ENCODE measurements around the gene PUS7L.
A peak's percentile ranks its signal among the peaks of the same experiment; 100 is the strongest.
"Not testable (repeated sequence)": the region's sequence is repeated elsewhere in the genome, so short reads cannot be mapped to it uniquely, and the experiment has no call there.

The PUS7L gene, protein sequence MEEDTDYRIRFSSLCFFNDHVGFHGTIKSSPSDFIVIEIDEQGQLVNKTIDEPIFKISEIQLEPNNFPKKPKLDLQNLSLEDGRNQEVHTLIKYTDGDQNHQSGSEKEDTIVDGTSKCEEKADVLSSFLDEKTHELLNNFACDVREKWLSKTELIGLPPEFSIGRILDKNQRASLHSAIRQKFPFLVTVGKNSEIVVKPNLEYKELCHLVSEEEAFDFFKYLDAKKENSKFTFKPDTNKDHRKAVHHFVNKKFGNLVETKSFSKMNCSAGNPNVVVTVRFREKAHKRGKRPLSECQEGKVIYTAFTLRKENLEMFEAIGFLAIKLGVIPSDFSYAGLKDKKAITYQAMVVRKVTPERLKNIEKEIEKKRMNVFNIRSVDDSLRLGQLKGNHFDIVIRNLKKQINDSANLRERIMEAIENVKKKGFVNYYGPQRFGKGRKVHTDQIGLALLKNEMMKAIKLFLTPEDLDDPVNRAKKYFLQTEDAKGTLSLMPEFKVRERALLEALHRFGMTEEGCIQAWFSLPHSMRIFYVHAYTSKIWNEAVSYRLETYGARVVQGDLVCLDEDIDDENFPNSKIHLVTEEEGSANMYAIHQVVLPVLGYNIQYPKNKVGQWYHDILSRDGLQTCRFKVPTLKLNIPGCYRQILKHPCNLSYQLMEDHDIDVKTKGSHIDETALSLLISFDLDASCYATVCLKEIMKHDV

DNA sequence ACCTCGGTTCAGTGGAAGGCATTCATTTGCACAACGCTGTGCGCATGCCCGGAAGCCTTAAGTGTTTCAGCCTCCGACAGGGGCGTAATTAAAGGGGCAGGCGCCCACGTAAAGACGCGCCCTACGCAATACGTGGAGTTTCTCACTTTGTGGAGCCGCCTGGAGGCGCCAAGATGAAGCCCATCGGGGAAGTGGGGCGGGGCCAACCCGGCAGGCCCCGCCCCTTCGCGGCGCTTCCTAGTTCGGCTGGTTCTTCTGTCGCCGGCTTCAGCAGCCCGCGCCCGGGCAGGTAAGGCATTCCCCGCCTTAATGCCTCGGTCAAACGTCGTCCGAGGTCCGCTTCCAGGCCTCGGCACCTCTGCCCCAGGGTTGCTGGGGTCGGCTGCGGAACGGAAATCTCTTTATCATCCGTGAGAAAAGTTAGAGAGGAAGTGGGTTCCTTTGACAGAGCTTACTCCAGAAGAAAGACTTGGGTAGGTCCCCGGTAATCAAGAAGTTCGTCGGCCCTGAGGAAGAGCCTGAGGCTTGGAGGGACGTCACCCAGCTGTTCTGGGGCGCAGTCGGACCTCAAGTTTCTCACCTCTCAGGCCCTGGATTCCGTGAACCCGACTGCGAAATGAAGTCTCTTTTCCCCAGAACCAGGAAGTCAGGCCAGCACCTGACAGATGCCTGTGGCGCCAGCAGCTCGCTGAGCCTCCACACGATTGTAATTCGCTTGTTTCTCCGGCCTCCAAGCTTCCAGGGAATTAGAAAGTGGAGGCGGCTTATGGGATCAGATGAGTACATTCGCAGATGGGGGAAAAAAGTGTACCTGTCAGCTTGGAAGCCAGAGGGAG lies at the start of gene PUS7L, which contains the start of gene IRAK4:
Gene PUS7L, minus strand, starts transcription at position 63 of the 836 bp plus-strand sequence. CDS start 3,545 bp downstream, outside the sequence.
Gene IRAK4, plus strand, starts transcription at position 224 of the 836 bp plus-strand sequence. CDS start 9,161 bp downstream, outside the sequence.
- DNase-seq, result peak; percentile 96 to 98

DNA sequence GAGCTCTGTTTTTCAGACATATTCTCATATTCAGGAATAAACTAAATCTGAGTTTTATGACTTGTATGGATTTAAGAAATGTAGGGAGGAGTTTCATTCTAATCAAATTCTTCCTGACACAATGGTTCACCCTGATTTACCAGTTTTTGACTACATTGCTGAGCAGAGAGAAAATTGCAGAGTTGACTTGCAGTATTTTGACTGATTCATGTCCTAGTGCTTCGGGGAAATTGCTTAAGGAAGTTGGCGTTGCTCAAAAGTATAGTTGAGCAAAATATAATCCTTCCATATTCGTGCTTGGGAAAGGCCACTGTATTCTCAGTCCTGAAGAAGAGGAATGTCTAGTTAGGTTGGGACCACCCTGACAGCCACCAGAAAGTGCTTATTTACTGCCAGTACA lies 48.8 kb upstream of the PUS7L start:
- DNase-seq, result no peak

DNA sequence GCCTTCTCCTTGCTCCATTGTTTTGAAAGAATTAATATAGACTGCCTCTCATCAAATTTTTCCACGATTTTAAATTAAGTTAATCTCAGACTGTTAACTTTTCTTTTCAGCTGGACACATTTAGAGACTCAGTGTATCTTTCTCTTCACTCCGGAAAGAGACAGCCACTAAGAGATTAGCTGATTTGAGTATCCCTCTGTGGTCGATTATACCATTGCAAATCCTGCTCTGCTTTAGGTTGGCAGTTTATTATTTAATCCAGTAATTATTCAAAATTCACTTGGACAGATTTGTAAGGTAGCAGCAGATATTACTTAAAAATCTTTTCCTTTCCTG lies 48.1 kb upstream of the PUS7L start:
- peak in 1 of 2 experiments; percentile 7 for DNase-seq

DNA sequence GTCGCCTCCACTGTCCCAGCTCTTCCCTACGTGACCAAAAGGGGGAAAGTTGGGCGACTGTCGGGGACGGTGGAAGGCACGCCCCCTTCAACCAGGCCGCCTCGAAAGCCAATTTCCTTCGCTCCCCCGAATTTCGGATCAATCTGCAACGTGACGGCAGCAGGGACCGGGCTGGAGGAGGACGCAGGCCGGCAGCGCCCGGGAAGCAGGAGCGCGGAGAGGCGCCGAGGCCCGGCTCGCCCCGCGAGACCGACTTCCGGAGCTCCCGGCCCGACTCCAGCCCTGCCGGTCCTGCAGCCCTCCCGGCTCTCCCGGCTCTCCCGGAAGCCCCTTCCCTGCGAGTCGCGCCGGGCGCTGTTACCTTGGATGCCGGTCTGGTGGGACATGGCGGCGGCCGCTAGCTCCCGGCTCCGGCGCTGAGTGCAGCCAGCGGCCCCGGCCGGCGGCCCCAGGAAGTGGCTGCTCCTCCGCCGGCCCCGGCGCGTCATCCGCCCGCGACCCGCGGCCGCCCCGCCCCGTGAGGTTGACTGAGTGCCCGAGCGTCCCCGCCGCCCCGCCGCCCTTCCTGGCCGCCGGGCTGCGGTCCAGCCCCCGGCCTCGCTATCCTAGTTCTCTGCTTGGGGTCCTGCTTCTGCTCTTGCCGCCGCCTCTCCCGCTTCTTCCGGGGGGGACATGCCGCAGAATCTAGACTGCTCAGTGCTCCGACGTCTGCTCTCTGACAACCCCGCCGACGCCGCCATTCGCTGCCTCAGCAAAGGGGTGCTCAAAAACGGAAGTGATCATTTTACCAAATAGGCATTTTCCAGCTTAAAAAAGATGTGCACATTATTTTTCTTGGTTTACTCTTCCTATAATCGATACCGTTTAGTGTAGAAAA lies 47.5 kb upstream of the PUS7L start, which contains the start of gene TWF1:
Gene TWF1, minus strand, starts transcription at position 458 of the 877 bp plus-strand sequence. Its CDS starts 72 bp downstream, at position 386.
- peak; percentile 44 to 63 for DNase-seq

DNA sequence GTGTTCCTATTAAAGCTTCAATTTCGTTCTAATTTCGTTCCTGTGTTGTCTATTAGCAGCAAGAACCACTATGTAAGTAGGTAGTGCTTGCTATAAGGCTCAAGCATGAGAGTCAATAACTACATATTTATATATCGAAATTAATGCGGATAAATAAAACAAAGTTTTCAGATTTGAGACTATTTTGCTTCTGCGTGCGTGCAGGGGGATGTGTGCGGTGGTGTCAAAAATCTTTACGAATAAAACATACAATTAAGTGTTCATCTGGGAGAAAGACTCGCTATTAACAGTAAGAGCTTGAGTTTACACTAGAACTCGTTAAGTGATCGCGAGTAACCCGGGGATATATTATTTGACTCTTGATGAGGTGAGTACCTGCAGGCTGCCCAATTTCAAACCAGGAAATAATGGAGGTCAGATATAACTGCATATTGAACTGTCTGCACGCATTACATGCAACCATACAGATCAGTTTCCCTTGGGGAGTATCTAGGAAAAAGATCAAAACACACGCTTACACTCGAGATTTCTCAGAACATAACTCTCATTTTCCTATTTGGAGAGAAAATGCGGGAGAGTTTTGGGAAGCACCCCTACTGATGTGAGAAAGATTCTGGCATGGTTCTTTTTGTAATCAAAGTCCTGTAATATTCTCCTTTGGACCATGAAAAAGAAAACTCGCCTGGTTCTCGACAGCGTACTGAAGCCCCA lies 46.7 kb upstream of the PUS7L start:
- peak; percentile 22 to 40 for DNase-seq

DNA sequence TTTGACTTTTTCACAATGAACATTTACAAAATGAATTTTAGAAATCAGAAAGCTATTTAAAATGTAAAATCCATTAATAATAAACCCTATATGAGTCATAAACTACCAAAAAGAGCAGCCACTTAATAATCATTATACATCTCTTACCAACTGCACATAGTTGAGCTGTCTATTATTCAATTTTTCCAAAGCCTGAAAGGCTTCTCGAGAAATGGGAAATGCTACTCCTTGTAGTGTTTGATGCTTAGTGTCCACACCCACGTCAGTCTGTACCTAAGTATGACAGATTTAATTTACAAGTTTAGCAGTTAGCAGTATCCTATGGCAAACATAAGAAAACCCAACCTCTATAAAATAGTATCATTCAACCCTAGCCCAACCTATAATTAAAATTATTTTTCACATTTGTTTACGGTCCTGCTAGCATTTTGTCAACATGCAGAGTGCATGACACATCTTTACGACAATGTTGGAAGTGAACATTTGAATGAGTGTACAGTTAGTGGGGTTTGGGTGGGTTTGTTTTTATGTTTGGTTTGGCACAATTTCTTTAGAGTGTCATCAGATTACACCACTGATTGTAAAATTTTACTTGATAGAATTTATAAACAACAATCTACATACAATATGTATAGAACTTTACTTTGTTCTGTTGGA lies 39.1 kb upstream of the PUS7L start:
- no peak for DNase-seq

DNA sequence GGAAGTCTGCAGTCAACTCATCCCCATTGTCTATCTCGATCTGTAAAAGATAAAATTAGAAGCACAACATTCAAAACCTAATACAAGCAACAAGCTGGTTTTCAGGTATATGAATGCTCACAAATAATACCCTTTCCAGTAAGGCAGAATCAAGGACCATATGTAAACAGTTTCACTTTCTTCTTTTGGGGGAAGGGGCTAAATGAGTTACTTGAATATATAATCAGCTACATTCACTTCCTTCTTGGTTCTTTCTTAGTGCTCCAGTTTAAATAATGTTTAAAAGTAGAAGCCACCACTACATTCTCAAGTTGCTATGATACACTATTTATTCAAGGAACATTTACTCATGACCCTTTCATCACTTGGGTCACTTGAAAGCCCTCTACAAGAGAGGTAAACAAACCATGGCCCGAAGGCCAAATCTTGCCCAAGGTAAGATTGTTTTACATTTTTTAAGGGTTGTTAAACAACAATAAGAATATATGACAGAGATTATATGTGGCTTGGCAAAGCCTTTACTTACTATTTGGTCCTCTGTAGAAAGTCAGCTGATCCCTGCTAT lies 37.2 kb upstream of the PUS7L start:
- DNase-seq, result no peak

DNA sequence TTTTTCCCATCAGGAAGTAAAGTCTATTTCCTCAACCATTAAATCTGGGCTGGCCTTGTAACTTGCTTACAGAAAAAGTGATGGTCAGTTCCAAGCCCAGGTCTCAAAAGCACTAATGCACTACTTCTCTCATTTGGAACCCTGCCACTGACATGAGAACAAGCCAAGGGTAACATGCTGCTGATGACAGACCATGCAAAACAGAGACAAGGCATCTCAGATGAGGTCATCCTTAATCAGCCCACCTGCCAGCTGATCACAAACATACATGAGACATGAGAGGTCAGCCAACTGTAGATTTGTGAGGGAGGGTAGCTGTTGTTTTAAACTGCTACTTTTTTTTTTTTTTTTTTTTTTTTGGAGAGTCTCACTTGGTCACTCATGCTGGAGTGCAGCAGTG lies 31.4 kb upstream of the PUS7L start:
- DNase-seq, result no peak

DNA sequence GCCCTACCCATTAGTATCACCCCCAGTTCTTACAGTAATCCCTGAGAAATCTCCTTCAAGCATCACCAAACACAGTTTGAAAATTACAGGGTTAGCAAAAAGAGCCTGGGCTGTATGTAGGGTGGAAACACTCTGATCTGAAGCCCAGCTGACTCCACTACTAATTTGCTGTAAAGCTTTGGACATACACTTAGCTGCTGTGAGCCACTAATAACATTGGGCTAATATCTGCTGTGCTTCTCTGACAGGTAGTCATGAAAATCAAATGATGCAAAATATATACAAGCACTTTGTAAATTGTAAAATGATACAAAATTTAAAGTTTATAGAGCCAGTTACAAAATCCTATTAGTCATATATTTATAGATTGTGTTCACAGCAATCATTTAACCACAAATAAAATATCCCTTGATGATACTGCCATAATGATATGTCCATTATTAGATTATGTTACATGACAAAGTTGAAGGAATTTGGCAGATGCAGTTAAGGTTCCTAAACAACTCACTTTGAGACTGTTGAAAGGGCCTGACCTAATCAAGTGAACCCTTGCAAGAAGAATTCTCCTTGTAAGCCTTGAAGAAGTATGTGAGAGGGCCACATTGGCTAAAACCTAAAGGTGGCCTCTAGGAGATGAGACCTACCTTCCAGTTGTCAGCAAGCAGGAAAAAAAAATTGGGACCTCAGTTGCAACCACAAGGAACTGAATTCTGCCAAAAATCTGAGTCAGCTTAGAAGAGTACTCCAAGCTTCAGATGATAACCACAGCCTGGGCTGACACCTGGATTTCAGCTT lies 28.5 kb upstream of the PUS7L start:
- no peak for DNase-seq

DNA sequence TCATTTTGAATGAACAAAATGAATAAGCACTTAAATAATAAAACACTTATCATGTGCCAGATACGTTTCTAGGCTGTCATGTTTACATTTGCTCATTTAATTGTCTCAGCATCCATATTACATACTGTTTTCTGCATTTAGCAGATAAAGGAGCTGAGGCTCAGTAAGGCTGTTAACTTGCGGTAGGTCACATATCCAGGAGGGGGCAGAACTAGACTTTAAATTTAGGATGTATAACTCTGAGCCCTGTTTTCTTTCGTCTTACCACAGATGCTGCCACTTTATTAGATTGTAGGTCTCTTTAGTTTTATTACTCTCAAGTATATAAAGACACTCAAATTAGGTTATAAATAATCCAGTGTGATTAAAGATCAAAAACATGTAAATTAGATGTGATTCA lies 17.9 kb upstream of the PUS7L start:
- peak; percentile 0 to 39 for DNase-seq

DNA sequence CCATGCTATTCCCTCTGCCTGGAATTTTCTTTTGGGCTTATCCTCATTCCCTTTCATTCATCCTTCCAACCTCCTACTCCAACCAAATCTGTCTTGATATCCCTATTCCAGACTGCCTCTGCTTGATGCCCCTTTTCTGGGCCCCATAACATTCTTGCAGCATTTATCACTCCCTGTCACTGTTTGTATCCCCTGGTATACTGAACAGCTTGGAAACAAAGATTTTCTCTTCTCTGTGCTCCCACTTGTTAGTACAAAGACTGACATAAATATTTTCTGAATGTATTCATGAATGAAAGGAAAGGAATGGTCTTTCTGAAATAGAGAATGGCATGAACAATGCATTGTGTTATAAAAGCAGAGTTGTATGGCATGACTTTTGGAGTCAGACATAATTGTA lies 7.7 kb upstream of the PUS7L start:
- DNase-seq, result no peak

DNA sequence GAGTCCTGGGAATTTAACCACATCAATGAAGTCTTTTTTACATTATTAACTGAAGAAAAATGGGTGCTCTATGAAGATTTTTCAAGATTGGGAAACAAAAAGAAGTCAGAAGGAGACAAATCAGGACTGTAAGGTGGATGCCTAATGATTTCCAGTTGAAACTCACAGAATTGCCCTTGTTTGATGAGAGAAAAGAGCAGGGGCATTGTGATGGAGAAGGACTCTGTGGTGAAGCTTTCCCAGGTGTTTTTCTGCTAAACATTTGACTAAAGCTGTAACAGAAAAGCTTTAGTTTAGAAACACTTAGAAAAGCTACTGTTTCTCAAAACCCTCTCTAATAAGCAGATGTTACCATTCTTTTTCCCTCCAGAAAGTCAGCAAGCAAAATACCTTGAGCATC lies 5.9 kb upstream of the PUS7L start:
- DNase-seq, result no peak

DNA sequence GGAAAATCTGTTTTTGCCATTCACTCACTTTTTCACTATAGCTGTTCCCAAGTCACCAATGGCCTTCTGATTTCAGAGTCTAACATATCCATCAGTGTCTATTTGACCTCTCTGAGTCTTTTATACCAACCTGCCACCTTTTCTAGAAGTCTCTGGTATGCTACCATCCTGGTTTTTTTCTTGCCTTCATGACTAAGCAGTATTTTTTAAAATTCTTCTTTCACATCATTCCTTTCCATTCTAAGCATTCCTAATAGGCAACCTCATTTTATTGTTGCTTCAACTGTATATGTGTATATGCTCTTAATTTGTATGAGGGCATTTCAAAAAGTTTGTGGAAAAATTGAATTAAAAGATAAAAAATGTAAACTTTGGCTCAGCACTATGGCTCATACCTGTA lies 5.2 kb upstream of the PUS7L start:
- DNase-seq, result no peak

DNA sequence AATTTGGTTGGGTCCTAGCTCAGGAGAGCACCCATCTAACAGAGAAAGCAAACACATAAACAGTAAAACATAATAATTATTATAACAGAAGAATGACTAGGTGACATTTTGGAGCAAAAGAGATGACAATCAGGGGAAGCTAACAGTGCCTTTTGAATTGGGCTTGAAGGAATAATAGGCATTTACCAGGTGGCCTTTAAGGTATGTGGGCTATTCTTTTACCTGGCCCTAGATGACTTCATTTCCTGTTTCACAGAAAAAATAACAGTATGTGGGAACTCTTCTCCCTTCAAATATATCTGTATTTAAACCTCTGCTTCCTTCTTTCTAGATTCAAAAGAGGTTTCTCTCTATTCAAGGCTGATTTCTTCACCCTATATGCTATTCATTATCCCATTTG lies 4.0 kb upstream of the PUS7L start:
- no peak for DNase-seq

DNA sequence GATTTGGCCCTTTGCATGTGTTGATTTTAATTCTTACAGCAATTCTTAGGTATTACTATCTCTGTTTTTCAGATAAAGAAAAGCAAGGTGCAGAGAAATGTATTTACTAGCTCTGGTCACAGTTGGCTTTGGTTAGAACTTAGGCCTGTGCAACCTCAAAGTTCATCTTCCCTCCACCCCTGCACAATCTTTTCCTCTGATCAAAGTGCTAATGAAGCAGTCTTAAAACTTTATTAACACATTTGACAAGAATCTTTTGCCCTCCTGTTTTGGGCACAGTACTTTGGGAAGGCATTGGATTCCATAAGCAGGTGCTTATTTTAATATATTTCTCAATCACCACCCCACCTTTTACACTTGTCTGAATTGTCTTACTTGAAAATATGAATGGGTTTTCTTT lies 2.9 kb upstream of the PUS7L start:
- no peak for DNase-seq

DNA sequence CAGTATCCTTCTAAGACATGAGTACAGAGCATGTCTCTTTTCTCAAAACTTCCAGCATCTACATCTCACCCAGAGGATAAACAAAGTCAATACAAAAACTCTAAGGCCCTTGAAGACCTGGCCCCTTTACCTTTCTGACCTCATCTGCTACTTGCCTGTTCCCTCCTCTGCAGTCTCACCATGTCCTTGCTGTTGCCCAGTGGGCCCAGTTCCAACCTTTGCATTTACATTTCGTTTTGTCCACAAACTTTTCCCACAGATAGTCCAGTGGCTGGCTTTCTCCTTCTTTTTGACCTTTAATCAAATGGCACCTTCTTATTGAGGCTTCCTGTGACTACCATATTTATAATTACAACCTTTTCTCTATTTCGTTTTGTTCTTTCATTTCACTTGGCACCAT lies 1.8 kb upstream of the PUS7L start:
- no peak for DNase-seq

DNA sequence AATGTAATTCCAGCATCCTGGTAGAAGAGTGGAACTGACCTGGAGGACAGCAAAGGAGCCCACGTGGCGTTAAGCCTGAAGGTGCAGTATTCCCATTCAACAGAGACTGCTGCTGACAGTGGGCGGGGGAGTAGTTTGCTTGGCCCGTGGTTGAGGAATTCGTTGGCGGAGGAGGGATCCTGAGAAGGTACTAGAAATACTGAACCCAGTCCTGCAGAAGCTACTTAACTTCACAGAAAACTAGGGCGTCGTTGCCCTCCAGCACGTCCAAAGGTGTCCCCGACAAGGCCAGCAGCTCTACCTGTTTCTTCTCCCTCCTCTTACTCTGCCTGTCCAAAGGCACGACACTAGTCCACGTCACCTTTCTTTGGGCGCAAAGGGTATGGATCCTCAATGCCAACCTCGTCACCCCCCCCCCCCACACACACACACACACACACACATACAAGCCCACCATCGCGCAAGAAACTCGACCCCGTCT lies 303 bp downstream of the PUS7L start:
- DNase-seq, result peak in 1 of 2 experiments; percentile 49

DNA sequence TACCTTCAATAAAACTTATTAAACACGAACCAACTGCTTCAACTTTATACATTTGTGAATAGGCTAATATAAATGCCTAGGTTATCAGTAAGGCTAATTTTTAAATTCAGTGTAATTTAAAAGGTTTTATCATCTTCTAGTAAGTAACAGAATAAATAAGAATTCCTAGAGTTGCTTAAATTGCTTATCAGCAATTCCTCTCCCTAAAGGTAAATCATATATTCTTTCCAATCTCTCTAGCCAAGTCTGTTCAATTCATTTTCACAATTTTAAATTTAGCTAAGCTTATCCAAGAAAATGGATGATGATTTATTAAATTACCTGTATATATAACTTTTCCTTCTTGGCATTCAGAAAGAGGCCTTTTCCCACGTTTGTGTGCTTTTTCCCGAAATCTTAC lies 4.6 kb downstream of the PUS7L start:
- DNase-seq, result no peak

DNA sequence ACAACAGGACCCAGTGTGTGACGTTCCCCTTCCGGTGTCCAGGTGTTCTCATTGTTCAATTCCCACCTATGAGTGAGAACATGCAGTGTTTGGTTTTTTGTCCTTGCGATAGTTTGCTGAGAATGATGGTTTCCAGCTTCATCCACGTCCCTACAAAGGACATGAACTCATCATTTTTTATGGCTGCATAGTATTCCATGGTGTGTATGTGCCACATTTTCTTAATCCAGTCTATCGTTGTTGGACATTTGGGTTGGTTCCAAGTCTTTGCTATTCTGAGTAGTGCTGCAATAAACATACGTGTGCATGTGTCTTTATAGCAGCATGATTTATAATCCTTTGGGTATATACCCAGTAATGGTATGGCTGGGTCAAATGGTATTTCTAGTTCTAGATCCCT lies 7.2 kb downstream of the PUS7L start:
- not testable (repeated sequence) for DNase-seq

DNA sequence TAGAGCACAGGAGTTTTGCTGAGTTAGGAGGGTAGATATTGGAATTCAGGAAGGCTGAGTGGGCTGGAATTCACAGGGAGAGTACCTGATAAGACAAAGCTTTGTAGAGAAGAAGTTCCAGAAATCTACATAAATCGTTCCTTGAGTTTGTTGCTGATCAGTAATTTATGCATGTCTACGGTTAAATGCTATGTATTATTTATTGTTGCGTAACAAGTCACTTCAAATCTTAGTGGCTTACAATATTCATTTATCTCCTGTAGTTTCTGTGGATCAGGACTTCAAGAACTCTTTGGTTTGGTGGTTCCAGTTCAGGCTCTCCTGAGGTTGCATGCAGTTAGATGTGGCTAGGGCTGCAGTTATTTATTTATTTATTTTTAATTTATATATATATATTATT lies 7.8 kb downstream of the PUS7L start:
- DNase-seq, result no peak

All from NCI-H524 (cell line).